T-cell (primary cell): ENCODE data around the gene ATP1A3. TPM values are rescaled to one million over a fixed set of nuclear protein-coding genes. Genes with fewer than 3 reads are reported as not detected.
"Not testable (repeated sequence)": the region's sequence is repeated elsewhere in the genome, so short reads cannot be mapped to it uniquely, and the experiment has no call there.

Experiments
- ATAC-seq, 4 experiments: fragments of 200-7000 bp in 3 of 4; fragments of 150-1000 bp in 1 of 4; cut with Tn5 transposase; replicated peaks in 1 of 4; 1 replicate in 3 of 4; 2 replicates in 1 of 4; pipeline ENCODE4 v1.10.0; 2021; ENCODE audit warnings: moderate library complexity in 3 of 4, mild to moderate bottlenecking in 2 of 4, moderate number of reproducible peaks in 1 of 4
- CTCF ChIA-PET, 2 donors: fragments of 300-600 bp; sonication (Branson Sonifier 250); formaldehyde crosslinking; loops; one replicate each; lab custom pipeline; 2022; ENCODE audit warnings: antibody characterized with exemption in 2 of 2; lab: Charles Lee
- POLR2A ChIA-PET, 2 donors: fragments of 300-600 bp; sonication (Branson Sonifier 250); formaldehyde crosslinking; loops; one replicate each; lab custom pipeline; 2022; ENCODE audit warnings: antibody characterized with exemption in 2 of 2; lab: Charles Lee
- DNase-seq, 35 experiments: peaks; one replicate each; pipeline versions ENCODE4 v3.0.0 to v3.0.0-alpha.2; 2013 to 2023
- H3K27ac ChIP-seq: one replicate; pipeline ENCODE4 v1.5.1; 2013; ENCODE audit warnings: low read length
- H3K27me3 ChIP-seq, 2 experiments: replicated peaks in 1 of 2; 1 replicate in 1 of 2; 2 replicates in 1 of 2; pipeline versions ENCODE4 v1.6.1 to v1.7.0; 2013; ENCODE audit warnings: low read length in 1 of 2, mixed read lengths in 1 of 2; ENCODE audit not compliant: control insufficient read depth in 2 of 2, insufficient read depth in 2 of 2; ENCODE audit errors: extremely low read depth in 1 of 2
- H3K36me3 ChIP-seq, 2 donors: 1 replicate in 1 of 2; 2 replicates in 1 of 2; pipeline versions ENCODE4 v1.6.1 to v1.7.0; 2013; ENCODE audit warnings: low read length in 1 of 2; ENCODE audit not compliant: control insufficient read depth in 2 of 2, insufficient read depth in 1 of 2; ENCODE audit errors: extremely low read depth in 1 of 2
- H3K4me1 ChIP-seq, 2 experiments: 1 replicate in 1 of 2; 2 replicates in 1 of 2; pipeline versions ENCODE4 v1.6.1 to v1.7.0; 2013; ENCODE audit warnings: low read length in 2 of 2, mixed read lengths in 1 of 2; ENCODE audit not compliant: insufficient read depth in 2 of 2, control insufficient read depth in 1 of 2; ENCODE audit errors: extremely low read depth in 1 of 2
- H3K4me3 ChIP-seq, 2 donors: 1 replicate in 1 of 2; 2 replicates in 1 of 2; pipeline versions ENCODE4 v1.5.1 to v1.7.0; 2013; ENCODE audit warnings: mild to moderate bottlenecking in 2 of 2, low read length in 1 of 2, moderate library complexity in 1 of 2; ENCODE audit not compliant: control insufficient read depth in 1 of 2; ENCODE audit errors: extremely low read depth in 1 of 2
- H3K9me3 ChIP-seq: 2 replicates; pipeline ENCODE4 v1.7.0; 2013
- H3K27ac Mint-ChIP-seq, 2 donors: one replicate each; pipeline ENCODE4 v1.8.0; 2020 to 2021; ENCODE audit warnings: mild to moderate bottlenecking in 2 of 2, mixed read lengths in 2 of 2
- H3K27me3 Mint-ChIP-seq, 2 donors: one replicate each; pipeline ENCODE4 v1.8.0; 2021 to 2022; ENCODE audit warnings: mixed read lengths in 2 of 2
- H3K36me3 Mint-ChIP-seq: one replicate; pipeline ENCODE4 v1.8.0; 2021; ENCODE audit warnings: mixed read lengths
- H3K4me1 Mint-ChIP-seq, 3 donors: one replicate each; pipeline ENCODE4 v1.8.0; 2020 to 2022; ENCODE audit warnings: mixed read lengths in 3 of 3, mild to moderate bottlenecking in 1 of 3
- H3K4me3 Mint-ChIP-seq, 3 donors: one replicate each; pipeline ENCODE4 v1.8.0; 2020 to 2022; ENCODE audit warnings: mild to moderate bottlenecking in 3 of 3, mixed read lengths in 3 of 3, moderate library complexity in 3 of 3
- H3K9me3 Mint-ChIP-seq, 3 donors: one replicate each; pipeline ENCODE4 v1.8.0; 2020 to 2022; ENCODE audit warnings: mixed read lengths in 3 of 3
- WGBS: methylation state at CpG from one replicate; pipeline ENCODE4 v1.1.5; 2013; ENCODE audit warnings: missing lambda C conversion rate; ENCODE audit not compliant: insufficient coverage; 5-methylcytosine and 5-hydroxymethylcytosine counted together
- total RNA-seq, 35 experiments: library from RNA in 6 of 35; stranded (reverse) in 6 of 35; fragments of 120-200 nt in 1 of 35; gene quantifications; one replicate each; pipeline versions ENCODE4 v1.2.1 to v1.2.4 and lab custom pipeline; 2013 to 2026

The ATP1A3 gene
- total RNA-seq, 5 donors from 2014 or later (not counting 1 experiment from before 2014, with no cell fraction given), result 4.3 to 14.4 (median 6.3) TPM

DNA sequence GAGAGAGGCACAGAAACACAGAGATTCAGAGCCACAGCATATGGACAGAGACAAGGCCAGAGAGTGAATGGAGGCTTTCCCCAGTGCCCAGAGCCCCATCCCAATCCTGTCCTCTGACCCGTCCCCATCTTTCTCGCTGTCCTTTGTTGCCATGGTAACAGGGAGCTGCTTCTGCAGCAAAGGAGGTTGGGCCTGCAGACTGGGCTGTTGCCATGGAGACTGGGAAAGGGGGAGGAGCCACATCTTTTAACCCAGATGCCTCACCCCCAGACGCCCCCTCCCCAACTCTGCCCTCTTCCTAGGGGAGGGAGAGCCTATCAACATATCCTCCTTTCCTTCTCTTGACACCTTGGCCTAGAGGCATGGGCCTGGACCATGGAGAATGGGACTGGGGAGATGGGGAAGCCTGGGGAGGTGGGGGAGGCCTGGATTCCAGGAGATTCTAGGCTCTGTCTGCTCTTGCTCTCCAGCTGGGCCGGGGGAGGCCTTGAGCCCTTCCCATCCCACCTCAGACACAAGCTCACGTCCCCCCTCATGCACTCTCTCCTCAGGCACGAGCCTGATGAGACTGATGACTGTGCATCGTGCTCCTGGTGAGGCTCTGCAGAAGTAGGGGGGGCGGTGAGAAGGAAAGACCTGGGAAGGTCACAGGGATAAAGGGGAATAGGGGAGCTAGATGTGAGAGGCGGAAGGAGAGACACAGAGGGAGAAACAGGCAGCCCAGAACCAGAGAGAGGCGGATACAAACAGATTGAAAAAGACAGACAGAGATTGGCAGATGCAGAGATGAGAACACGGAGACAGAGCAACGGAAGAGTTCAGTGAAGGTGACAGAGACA is 2.1 kb upstream of the ATP1A3 start:
- ATAC-seq (no peak), DNase-seq (no peak)
- H3K4me3 Mint-ChIP-seq, result peak overlapping the region in 1 of 3 donors; percentile 86
- WGBS, result 76% methylated on average over 6 of the region's 12 CpGs
- Histone ChIP-seq H3K27ac (no peak overlapping the region), H3K4me1 (peaks cover 6 to 37% of the 10 kb centered on the region in 2 experiments), H3K36me3 (no peaks in the 10 kb centered on the region), H3K4me3 (no peak overlapping the region), H3K9me3 (no peaks in the 10 kb centered on the region), H3K27me3 (peaks cover 2 to 79% of the 10 kb centered on the region in 2 experiments)
- ChIA-PET POLR2A (interaction anchor here in 1 of 2 donors (0.6 kb wide), 1 partner anchor 377 kb away, joined by 8 read pairs; no protein-coding TSS in a partner anchor), CTCF (interaction anchor here in 1 of 2 donors (0.6 kb wide), 2 partner anchors 10 to 443 kb away, joined by 3 to 6 read pairs; no protein-coding TSS in a partner anchor)
- H3K27me3 Mint-ChIP-seq, result peaks cover 50 to 63% of the 10 kb centered on the region in 2 donors
- no peaks in the 10 kb centered on the region for H3K9me3 Mint-ChIP-seq
- no peaks in the 10 kb centered on the region for H3K36me3 Mint-ChIP-seq
- peaks cover 39 to 52% (median 45%) of the 10 kb centered on the region in 3 donors for H3K4me1 Mint-ChIP-seq
- H3K27ac Mint-ChIP-seq, result no peak overlapping the region

- H3K36me3 ChIP-seq, result no peaks in the 10 kb centered on the region
- no peak overlapping the region for H3K27ac ChIP-seq
- no peaks in the 10 kb centered on the region for H3K9me3 ChIP-seq
- 76% methylated on average over 16 of the region's 19 CpGs for WGBS
- H3K27me3 Mint-ChIP-seq, result peaks cover 42 to 54% of the 10 kb centered on the region in 2 donors
- no peaks in the 10 kb centered on the region for H3K9me3 Mint-ChIP-seq
- H3K4me3 ChIP-seq, result no peak overlapping the region
- no peaks in the 10 kb centered on the region for H3K36me3 Mint-ChIP-seq
- H3K4me1 Mint-ChIP-seq, result peaks cover 39 to 52% (median 45%) of the 10 kb centered on the region in 3 donors
- DNase-seq (no peak), ATAC-seq (no peak)
- peak overlapping the region in 1 of 2 donors; percentile 7 for H3K27ac Mint-ChIP-seq
- CTCF ChIA-PET, result no interaction called here
- peak overlapping the region; percentile 47 to 86 (median 70) for H3K4me3 Mint-ChIP-seq
- peaks cover 2 to 71% of the 10 kb centered on the region in 2 experiments for H3K27me3 ChIP-seq
- peaks cover 6 to 37% of the 10 kb centered on the region in 2 experiments for H3K4me1 ChIP-seq
- POLR2A ChIA-PET, result interaction anchor here in 1 of 2 donors (0.6 kb wide), 1 partner anchor 378 kb away, joined by 8 read pairs; no protein-coding TSS in a partner anchor
Observed at GRCh38 chr19:41994994-41995958, 1.2 kb upstream of the ATP1A3 start.

GRCh38 chr19:41994521-41994971 is 516 bp upstream of the ATP1A3 start:
- Histone ChIP-seq H3K27ac (no peak overlapping the region), H3K4me1 (peaks cover 6 to 37% of the 10 kb centered on the region in 2 experiments), H3K36me3 (no peaks in the 10 kb centered on the region), H3K27me3 (peaks cover 2 to 64% of the 10 kb centered on the region in 2 experiments), H3K4me3 (peak overlapping the region in 1 of 2 donors; percentile 38), H3K9me3 (no peaks in the 10 kb centered on the region)
- peak overlapping the region; percentile 47 to 86 (median 70) for H3K4me3 Mint-ChIP-seq
- ChIA-PET POLR2A (no interaction called here), CTCF (no interaction called here)
- peak in 3 of 4 experiments; percentile 9 to 25 (median 11) for ATAC-seq
- H3K27me3 Mint-ChIP-seq, result peaks cover 35 to 46% of the 10 kb centered on the region in 2 donors
- no peaks in the 10 kb centered on the region for H3K9me3 Mint-ChIP-seq
- peaks cover 39 to 50% (median 43%) of the 10 kb centered on the region in 3 donors for H3K4me1 Mint-ChIP-seq
- H3K27ac Mint-ChIP-seq, result no peak overlapping the region
- 31% methylated on average over 13 of the region's 13 CpGs for WGBS
- peak in 3 of 35 experiments; percentile 2 to 14 (median 9) for DNase-seq
- no peaks in the 10 kb centered on the region for H3K36me3 Mint-ChIP-seq

GRCh38 chr19:41991925-41992569 is 2.0 kb downstream of the ATP1A3 start:
- peaks cover 0 to 21% of the 10 kb centered on the region in 2 experiments for H3K4me1 ChIP-seq
- POLR2A ChIA-PET, H3K4me3 ChIP-seq, ATAC-seq, H3K9me3 Mint-ChIP-seq, H3K9me3 ChIP-seq, H3K27ac ChIP-seq, H3K36me3 Mint-ChIP-seq, CTCF ChIA-PET, H3K36me3 ChIP-seq, DNase-seq, H3K27ac Mint-ChIP-seq: not testable (repeated sequence)
- peak overlapping the region in 1 of 3 donors; percentile 86 for H3K4me3 Mint-ChIP-seq
- 97% methylated on average over 10 of the region's 11 CpGs for WGBS
- peaks cover 21 to 29% of the 10 kb centered on the region in 2 donors for H3K27me3 Mint-ChIP-seq
- H3K27me3 ChIP-seq, result peaks cover 0 to 43% of the 10 kb centered on the region in 2 experiments
- H3K4me1 Mint-ChIP-seq, result peaks cover 25 to 33% (median 29%) of the 10 kb centered on the region in 3 donors

DNA sequence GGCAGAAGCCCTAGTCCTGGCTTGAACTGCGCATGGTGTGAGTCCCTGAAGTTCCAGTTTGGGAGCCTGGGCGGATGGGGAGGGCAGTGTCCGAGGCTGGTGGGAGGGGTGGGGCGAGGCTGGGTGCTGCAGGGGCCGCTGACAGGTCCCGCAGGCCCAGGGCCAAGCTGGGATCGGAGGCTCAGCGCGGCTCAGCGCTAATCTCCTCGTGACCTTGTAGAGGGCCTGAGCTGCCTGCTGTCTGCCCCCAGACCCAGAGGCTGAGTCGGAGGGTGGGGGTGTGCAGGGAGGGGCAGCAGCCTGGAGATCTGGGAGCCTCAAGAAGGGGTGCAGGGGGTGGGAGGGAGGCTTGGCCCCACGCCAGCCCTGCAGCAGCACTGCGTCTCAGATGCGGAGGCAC is 3.0 kb downstream of the ATP1A3 start:
- 89% methylated on average over 12 of the region's 15 CpGs for WGBS
- ATAC-seq (no peak), DNase-seq (no peak)
- H3K27me3 ChIP-seq, result peaks cover 0 to 33% of the 10 kb centered on the region in 2 experiments
- Mint-ChIP-seq H3K27ac (no peak overlapping the region), H3K27me3 (peaks cover 12 to 20% of the 10 kb centered on the region in 2 donors), H3K4me3 (peak overlapping the region in 2 of 3 donors; percentile 27 to 38), H3K36me3 (peaks cover 12% of the 10 kb centered on the region), H3K9me3 (no peaks in the 10 kb centered on the region), H3K4me1 (peaks cover 19 to 24% (median 22%) of the 10 kb centered on the region in 3 donors)
- H3K4me3 ChIP-seq, result no peak overlapping the region
- H3K36me3 ChIP-seq, result peaks cover 0 to 8% of the 10 kb centered on the region in 2 donors
- no peaks in the 10 kb centered on the region for H3K9me3 ChIP-seq
- POLR2A ChIA-PET, result no interaction called here
- CTCF ChIA-PET, result no interaction called here
- no peak overlapping the region for H3K27ac ChIP-seq
- peaks cover 0 to 18% of the 10 kb centered on the region in 2 experiments for H3K4me1 ChIP-seq
